PFSK-1 (cell line): Measurements from ENCODE around the gene PHF14.

ENCODE experiments used
- FOXP2 ChIP-seq: optimal IDR thresholded peaks from 2 replicates; pipeline ENCODE3; 2011; ENCODE audit warnings: borderline replicate concordance, control low read depth, inconsistent platforms; ENCODE audit not compliant: insufficient read depth; ENCODE audit errors: extremely low read length, extremely low read depth
- POLR2AphosphoS5 ChIP-seq: IDR thresholded peaks from 2 replicates; pipeline ENCODE4 v1.6.1; 2012; ENCODE audit warnings: low read depth, mild to moderate bottlenecking, control low read depth, low read length, moderate library complexity
- SIN3A ChIP-seq: IDR thresholded peaks from 2 replicates; pipeline ENCODE4 v1.6.1; 2012; ENCODE audit warnings: mild to moderate bottlenecking, low read length, moderate library complexity, borderline replicate concordance; ENCODE audit not compliant: insufficient read depth
- TAF1 ChIP-seq: IDR thresholded peaks from 2 replicates; pipeline ENCODE4 v1.6.1; 2012; ENCODE audit warnings: low read length, control low read depth, borderline replicate concordance; ENCODE audit not compliant: insufficient read depth
- TF ChIP-seq, protein P1 (sequence below), 2 experiments: IDR thresholded peaks; 2 replicates each; pipeline versions ENCODE4 v1.6.1 to v1.8.0; 2011 to 2012; ENCODE audit warnings: low read depth in 2 of 2, low read length in 2 of 2, control low read depth in 1 of 2, inconsistent platforms in 1 of 2, mild to moderate bottlenecking in 1 of 2, moderate library complexity in 1 of 2; ENCODE audit not compliant: insufficient read depth in 1 of 2

- TF ChIP-seq POLR2AphosphoS5 (no peak), TAF1 (no peak), SIN3A (no peak), FOXP2 (no peak)
- TF ChIP-seq, protein P1, sequence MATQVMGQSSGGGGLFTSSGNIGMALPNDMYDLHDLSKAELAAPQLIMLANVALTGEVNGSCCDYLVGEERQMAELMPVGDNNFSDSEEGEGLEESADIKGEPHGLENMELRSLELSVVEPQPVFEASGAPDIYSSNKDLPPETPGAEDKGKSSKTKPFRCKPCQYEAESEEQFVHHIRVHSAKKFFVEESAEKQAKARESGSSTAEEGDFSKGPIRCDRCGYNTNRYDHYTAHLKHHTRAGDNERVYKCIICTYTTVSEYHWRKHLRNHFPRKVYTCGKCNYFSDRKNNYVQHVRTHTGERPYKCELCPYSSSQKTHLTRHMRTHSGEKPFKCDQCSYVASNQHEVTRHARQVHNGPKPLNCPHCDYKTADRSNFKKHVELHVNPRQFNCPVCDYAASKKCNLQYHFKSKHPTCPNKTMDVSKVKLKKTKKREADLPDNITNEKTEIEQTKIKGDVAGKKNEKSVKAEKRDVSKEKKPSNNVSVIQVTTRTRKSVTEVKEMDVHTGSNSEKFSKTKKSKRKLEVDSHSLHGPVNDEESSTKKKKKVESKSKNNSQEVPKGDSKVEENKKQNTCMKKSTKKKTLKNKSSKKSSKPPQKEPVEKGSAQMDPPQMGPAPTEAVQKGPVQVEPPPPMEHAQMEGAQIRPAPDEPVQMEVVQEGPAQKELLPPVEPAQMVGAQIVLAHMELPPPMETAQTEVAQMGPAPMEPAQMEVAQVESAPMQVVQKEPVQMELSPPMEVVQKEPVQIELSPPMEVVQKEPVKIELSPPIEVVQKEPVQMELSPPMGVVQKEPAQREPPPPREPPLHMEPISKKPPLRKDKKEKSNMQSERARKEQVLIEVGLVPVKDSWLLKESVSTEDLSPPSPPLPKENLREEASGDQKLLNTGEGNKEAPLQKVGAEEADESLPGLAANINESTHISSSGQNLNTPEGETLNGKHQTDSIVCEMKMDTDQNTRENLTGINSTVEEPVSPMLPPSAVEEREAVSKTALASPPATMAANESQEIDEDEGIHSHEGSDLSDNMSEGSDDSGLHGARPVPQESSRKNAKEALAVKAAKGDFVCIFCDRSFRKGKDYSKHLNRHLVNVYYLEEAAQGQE (IDR thresholded peaks at IDR 0.05; ENCODE audit: insufficient read depth in 1 of 2, low read depth in 2 of 2, low read length in 2 of 2), result no peak
Measured at GRCh38 chr7:11191081-11191480, 217.4 kb downstream of the PHF14 start.
